H9 (cell line): ENCODE measurements around the gene ZNFX1. TPM values are rescaled to one million over a fixed set of nuclear protein-coding genes. Genes with fewer than 3 reads are reported as not detected.

ENCODE experiments used
- DNase-seq: peaks from one replicate; pipeline ENCODE4 v3.0.0-alpha.2; 2017
- H2AFZ ChIP-seq: one replicate; pipeline ENCODE4 v1.6.1; 2013; ENCODE audit warnings: mild to moderate bottlenecking, low read length, control low read depth, moderate library complexity
- H2AK5ac ChIP-seq: 2 replicates; pipeline ENCODE4 v1.6.1; 2013; ENCODE audit warnings: low read length, control low read depth, mixed read lengths; ENCODE audit not compliant: insufficient read length
- H2BK120ac ChIP-seq: one replicate; pipeline ENCODE4 v1.6.1; 2013; ENCODE audit warnings: low read depth, mild to moderate bottlenecking, low read length, control low read depth, inconsistent platforms; ENCODE audit not compliant: poor library complexity, severe bottlenecking
- H2BK12ac ChIP-seq: 2 replicates; pipeline ENCODE4 v1.6.1; 2013; ENCODE audit warnings: low read length, control low read depth, mixed read lengths, low read depth; ENCODE audit not compliant: insufficient read length
- H2BK15ac ChIP-seq: 2 replicates; pipeline ENCODE4 v1.6.1; 2013; ENCODE audit warnings: low read depth, low read length, control low read depth
- H2BK20ac ChIP-seq: one replicate; pipeline ENCODE4 v1.6.1; 2013; ENCODE audit warnings: low read depth, mild to moderate bottlenecking, low read length, control low read depth, inconsistent platforms; ENCODE audit not compliant: poor library complexity, severe bottlenecking
- H2BK5ac ChIP-seq: 2 replicates; pipeline ENCODE4 v1.6.1; 2013; ENCODE audit warnings: low read length, control low read depth, mixed read lengths; ENCODE audit not compliant: insufficient read length
- H3K14ac ChIP-seq: 2 replicates; pipeline ENCODE4 v1.6.1; 2013; ENCODE audit warnings: low read length, control low read depth; ENCODE audit not compliant: insufficient read depth
- H3K18ac ChIP-seq: 2 replicates; pipeline ENCODE4 v1.6.1; 2013; ENCODE audit warnings: low read depth, mild to moderate bottlenecking, mixed read lengths, low read length, control low read depth; ENCODE audit not compliant: insufficient read length
- H3K23ac ChIP-seq: 2 replicates; pipeline ENCODE4 v1.6.1; 2013; ENCODE audit warnings: low read length, control low read depth, mixed read lengths, low read depth; ENCODE audit not compliant: insufficient read length
- H3K23me2 ChIP-seq: 2 replicates; pipeline ENCODE4 v1.6.1; 2013; ENCODE audit warnings: low read depth, mild to moderate bottlenecking, mixed read lengths, low read length, control low read depth; ENCODE audit not compliant: insufficient read length, poor library complexity, severe bottlenecking
- H3K27ac ChIP-seq: 2 replicates; pipeline ENCODE4 v1.5.1; 2013; ENCODE audit warnings: low read length, control low read depth, mixed read lengths, low read depth; ENCODE audit not compliant: insufficient read length
- H3K27me3 ChIP-seq: 2 replicates; pipeline ENCODE4 v1.6.1; 2013; ENCODE audit warnings: low read length, control low read depth, inconsistent platforms; ENCODE audit not compliant: insufficient read depth
- H3K4ac ChIP-seq: 2 replicates; pipeline ENCODE4 v1.6.1; 2013; ENCODE audit warnings: low read depth, mild to moderate bottlenecking, control low read depth, inconsistent platforms, low read length, moderate library complexity
- H3K4me1 ChIP-seq: 2 replicates; pipeline ENCODE4 v1.6.1; 2013; ENCODE audit warnings: low read length, control low read depth, inconsistent platforms; ENCODE audit not compliant: insufficient read depth
- H3K4me2 ChIP-seq: 2 replicates; pipeline ENCODE4 v1.6.1; 2013; ENCODE audit warnings: low read length, control low read depth, mixed read lengths; ENCODE audit not compliant: insufficient read length, insufficient read depth
- H3K56ac ChIP-seq: 2 replicates; pipeline ENCODE4 v1.6.1; 2013; ENCODE audit warnings: low read depth, mild to moderate bottlenecking, mixed read lengths, low read length, control low read depth; ENCODE audit not compliant: insufficient read length
- H3K79me1 ChIP-seq: 2 replicates; pipeline ENCODE4 v1.6.1; 2013; ENCODE audit warnings: low read depth, mild to moderate bottlenecking, moderate library complexity, low read length, control low read depth, inconsistent platforms; ENCODE audit not compliant: insufficient read depth, poor library complexity, severe bottlenecking
- H3K79me2 ChIP-seq: 2 replicates; pipeline ENCODE4 v1.6.1; 2013; ENCODE audit warnings: low read length, control low read depth, inconsistent platforms; ENCODE audit not compliant: insufficient read depth
- H3K9ac ChIP-seq: 2 replicates; pipeline ENCODE4 v1.6.1; 2013; ENCODE audit warnings: low read length, control low read depth, mixed read lengths; ENCODE audit not compliant: insufficient read length; ENCODE audit errors: extremely low read depth
- H3K9me3 ChIP-seq: one replicate; pipeline ENCODE4 v1.6.1; 2013; ENCODE audit warnings: low read depth, low read length, inconsistent platforms; ENCODE audit not compliant: control insufficient read depth
- H3T11ph ChIP-seq: one replicate; pipeline ENCODE4 v1.6.1; 2013; ENCODE audit warnings: mild to moderate bottlenecking, low read length, control low read depth, inconsistent platforms
- H4K20me1 ChIP-seq: one replicate; pipeline ENCODE4 v1.6.1; 2013; ENCODE audit not compliant: control insufficient read depth, insufficient read length, insufficient read depth
- H4K5ac ChIP-seq: 2 replicates; pipeline ENCODE4 v1.6.1; 2013; ENCODE audit warnings: low read depth, mild to moderate bottlenecking, mixed read lengths, low read length, control low read depth; ENCODE audit not compliant: insufficient read length
- H4K8ac ChIP-seq: replicated peaks from 2 replicates; pipeline ENCODE4 v1.6.1; 2013; ENCODE audit warnings: low read length, control low read depth, mixed read lengths, low read depth; ENCODE audit not compliant: insufficient read length
- H4K91ac ChIP-seq: 2 replicates; pipeline ENCODE4 v1.6.1; 2013; ENCODE audit warnings: low read depth, mild to moderate bottlenecking, moderate library complexity, mixed read lengths, low read length, control low read depth; ENCODE audit not compliant: insufficient read length
- H3K27ac Mint-ChIP-seq, 3 experiments: 2 replicates in 2 of 3; 3 replicates in 1 of 3; pipeline ENCODE4 v1.8.0; 2020 to 2021; ENCODE audit warnings: mixed read lengths in 3 of 3, mild to moderate bottlenecking in 1 of 3, moderate library complexity in 1 of 3
- H3K27me3 Mint-ChIP-seq: 2 replicates; pipeline ENCODE4 v1.8.0; 2021; ENCODE audit warnings: low read depth, mild to moderate bottlenecking, moderate library complexity, mixed read lengths
- H3K36me3 Mint-ChIP-seq, 3 experiments: 2 replicates in 2 of 3; 3 replicates in 1 of 3; pipeline ENCODE4 v1.8.0; 2020 to 2021; ENCODE audit warnings: low read depth in 3 of 3, mixed read lengths in 3 of 3; ENCODE audit not compliant: insufficient read depth in 1 of 3
- H3K4me1 Mint-ChIP-seq, 2 experiments: 2 replicates each; pipeline ENCODE4 v1.8.0; 2020; ENCODE audit warnings: mixed read lengths in 2 of 2
- H3K4me3 Mint-ChIP-seq, 2 experiments: 2 replicates in 1 of 2; 3 replicates in 1 of 2; pipeline ENCODE4 v1.8.0; 2020 to 2021; ENCODE audit warnings: mild to moderate bottlenecking in 2 of 2, mixed read lengths in 2 of 2, moderate library complexity in 1 of 2
- H3K9me3 Mint-ChIP-seq, 2 experiments: 2 replicates in 1 of 2; 3 replicates in 1 of 2; pipeline ENCODE4 v1.8.0; 2020; ENCODE audit warnings: mild to moderate bottlenecking in 2 of 2, mixed read lengths in 2 of 2, moderate library complexity in 1 of 2
- WGBS: extraction: QIAGEN DNeasy Blood & Tissue Kit; methylation state at CpG from one replicate; pipeline ENCODE4 v1.1.7; 2013; ENCODE audit warnings: missing lambda C conversion rate, low lambda C conversion rate, mixed read lengths; ENCODE audit not compliant: insufficient read length; ENCODE audit errors: extremely low coverage; 5-methylcytosine and 5-hydroxymethylcytosine counted together
- total RNA-seq: library from RNA; stranded (reverse); gene quantifications from 2 replicates; pipeline ENCODE4 v1.2.1, GENCODE V29; 2021
- TF ChIP-seq, protein P1 (sequence below): fragments of 200-600 bp; sonication (generic); conservative IDR thresholded peaks from 3 replicates; pipeline ENCODE4 v1.8.0; 2021; ENCODE audit warnings: antibody characterized with exemption, mild to moderate bottlenecking

ZNFX1 gene
- total RNA-seq, 1 experiment from 2014 or later, result 13.3 TPM

GRCh38 chr20:49306903-49307620 is 29.2 kb upstream of the ZNFX1 start:
- H3K4me1 ChIP-seq, result no peaks in the 10 kb centered on the region; the same call in 1 of the 2 replicates
- H4K91ac ChIP-seq, result no peak overlapping the region
- TF ChIP-seq, protein P1, sequence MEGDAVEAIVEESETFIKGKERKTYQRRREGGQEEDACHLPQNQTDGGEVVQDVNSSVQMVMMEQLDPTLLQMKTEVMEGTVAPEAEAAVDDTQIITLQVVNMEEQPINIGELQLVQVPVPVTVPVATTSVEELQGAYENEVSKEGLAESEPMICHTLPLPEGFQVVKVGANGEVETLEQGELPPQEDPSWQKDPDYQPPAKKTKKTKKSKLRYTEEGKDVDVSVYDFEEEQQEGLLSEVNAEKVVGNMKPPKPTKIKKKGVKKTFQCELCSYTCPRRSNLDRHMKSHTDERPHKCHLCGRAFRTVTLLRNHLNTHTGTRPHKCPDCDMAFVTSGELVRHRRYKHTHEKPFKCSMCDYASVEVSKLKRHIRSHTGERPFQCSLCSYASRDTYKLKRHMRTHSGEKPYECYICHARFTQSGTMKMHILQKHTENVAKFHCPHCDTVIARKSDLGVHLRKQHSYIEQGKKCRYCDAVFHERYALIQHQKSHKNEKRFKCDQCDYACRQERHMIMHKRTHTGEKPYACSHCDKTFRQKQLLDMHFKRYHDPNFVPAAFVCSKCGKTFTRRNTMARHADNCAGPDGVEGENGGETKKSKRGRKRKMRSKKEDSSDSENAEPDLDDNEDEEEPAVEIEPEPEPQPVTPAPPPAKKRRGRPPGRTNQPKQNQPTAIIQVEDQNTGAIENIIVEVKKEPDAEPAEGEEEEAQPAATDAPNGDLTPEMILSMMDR, result no peak
- Mint-ChIP-seq H3K27me3 (peaks cover 12% of the 10 kb centered on the region), H3K4me1 (peaks cover 8 to 12% of the 10 kb centered on the region in 2 experiments), H3K9me3 (peaks cover 4 to 9% of the 10 kb centered on the region in 2 experiments; a peak in 2 of 5 replicates), H3K27ac (no peak overlapping the region), H3K36me3 (peaks cover 0 to 2% (median 0%) of the 10 kb centered on the region in 3 experiments; a peak in 1 of 7 replicates), H3K4me3 (no peak overlapping the region)
- no peaks in the 10 kb centered on the region for H3K79me2 ChIP-seq
- no peak overlapping the region for H2BK20ac ChIP-seq
- no peak overlapping the region for H3K27ac ChIP-seq
- no peak overlapping the region; the same call in 1 of the 2 replicates for H3K14ac ChIP-seq
- no peak overlapping the region for H3K9ac ChIP-seq
- H3K56ac ChIP-seq, result no peak overlapping the region
- no peak overlapping the region for H4K5ac ChIP-seq
- H3K4ac ChIP-seq, result no peak overlapping the region
- H3T11ph ChIP-seq, result no peak overlapping the region
- H3K79me1 ChIP-seq, result no peaks in the 10 kb centered on the region
- peaks cover 9% of the 10 kb centered on the region for H3K9me3 ChIP-seq
- no peak overlapping the region for H3K23ac ChIP-seq
- no peaks in the 10 kb centered on the region for H3K23me2 ChIP-seq
- no peak overlapping the region for H2BK15ac ChIP-seq
- DNase-seq, result no peak
- no peak overlapping the region for H3K18ac ChIP-seq
- no peak overlapping the region for H4K8ac ChIP-seq
- H4K20me1 ChIP-seq, result no peaks in the 10 kb centered on the region
- no peak overlapping the region for H3K4me2 ChIP-seq
- no peak overlapping the region for H2BK120ac ChIP-seq
- no peak overlapping the region for H2AFZ ChIP-seq
- no peaks in the 10 kb centered on the region for H3K27me3 ChIP-seq
- WGBS, result no CpG with 5 or more reads among the region's 10 CpGs
- H2AK5ac ChIP-seq, result no peak overlapping the region
- H2BK12ac ChIP-seq, result no peak overlapping the region
- no peak overlapping the region for H2BK5ac ChIP-seq
